Right ventricle myocardium superior (tissue), 1 donor: ENCODE measurements around the gene RDH16. TPM values are rescaled to one million over a fixed set of nuclear protein-coding genes. Genes with fewer than 3 reads are reported as not detected.
A peak's percentile ranks its signal among the peaks of the same experiment; 100 is the strongest.

ENCODE experiments used
- ATAC-seq: fragments of 200-7000 bp; cut with Tn5 transposase; one replicate; pipeline ENCODE4 v1.9.1; 2020; ENCODE audit warnings: mild to moderate bottlenecking; ENCODE audit not compliant: poor library complexity
- DNase-seq: peaks from one replicate; pipeline ENCODE4 v3.0.0-alpha.2; 2020
- intact Hi-C: fragments of 100-400 bp; cut with DNase I; formaldehyde crosslinking; loops from one replicate; pipeline ENCODE4 v1.11.2; 2022
- long read RNA-seq: library from polyadenylated mRNA; unstranded; transcript quantifications from one replicate; pipeline ENCODE4 v2.0.0, GENCODE V29; 2021
- total RNA-seq: library from RNA; stranded (reverse); fragmentation: NEBNext Ultra II Directional; extraction: Animal tissue kit (Norgen Biotek cat#: 25700); gene quantifications from one replicate; pipeline ENCODE4 v1.2.1, GENCODE V29; 2021
- donor health status: DM: no; HTN: yes; CAD: no; lungs with severe emphysema.

The RDH16 gene
- 0.24 TPM for total RNA-seq
- long read RNA-seq = 0 reads

GRCh38 chr12:56957229-56958052 is at the start of gene RDH16:
RDH16 (minus strand) TSS chr12:56957608; CDS start chr12:56957462, 146 bp downstream.
- intact Hi-C loops = no loop called here
- ATAC-seq = no peak

GRCh38 chr12:57006809-57007475 is 49.5 kb upstream of the RDH16 start:
- intact Hi-C loops = no loop called here
- DNase-seq (no peak), ATAC-seq (peak; percentile 4)

More at GRCh38 chr12:56957229-56958052, at the start of gene RDH16:
- DNase-seq = no peak

DNA sequence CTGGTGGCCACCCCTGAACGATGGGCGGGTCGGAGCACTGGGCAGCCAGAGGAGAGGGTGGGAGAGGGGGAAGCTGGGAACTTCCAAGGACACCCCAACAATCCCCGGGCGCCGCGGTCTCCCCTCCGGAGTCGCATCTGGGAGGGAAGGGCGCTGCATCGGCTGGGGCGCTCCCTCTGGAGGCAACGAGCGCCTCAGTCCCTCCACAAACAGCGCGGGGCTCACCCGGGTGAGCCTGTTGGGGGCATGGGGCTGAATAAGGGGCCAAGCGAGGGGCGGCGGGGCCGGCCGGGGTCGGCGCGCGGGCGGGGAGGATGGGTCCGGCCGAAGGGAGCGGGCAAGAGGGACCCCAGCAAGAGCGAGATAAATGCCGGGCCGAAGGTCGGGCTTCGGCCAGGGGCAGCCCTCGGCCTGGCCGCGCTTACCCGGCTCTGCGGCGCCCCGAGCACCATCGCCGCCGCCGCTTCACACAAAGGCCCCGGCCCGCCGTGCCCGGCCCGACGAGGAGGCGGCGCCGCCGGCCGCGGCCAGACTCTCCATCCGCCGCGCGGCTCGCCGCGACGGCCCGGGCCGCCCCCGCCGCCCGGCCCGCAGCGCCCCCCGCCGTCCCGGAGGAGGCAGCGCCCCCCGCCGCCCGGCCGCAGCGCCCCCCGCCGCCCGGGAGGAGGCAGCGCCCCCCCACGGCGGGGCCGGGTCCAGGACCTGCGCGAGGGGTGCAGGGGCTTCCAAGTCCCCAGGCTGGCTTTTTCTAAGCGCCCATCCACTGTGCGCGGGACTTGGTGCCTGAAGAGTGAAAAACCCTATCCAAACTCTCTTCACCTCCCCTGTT is 48.8 kb upstream of the RDH16 start, which contains the start of gene ZBTB39:
ZBTB39 (minus strand) TSS at position 567 of the 829 bp plus-strand sequence. CDS start 1,629 bp downstream, outside the sequence.
- intact Hi-C loops = no loop called here
- ATAC-seq (peak; percentile 91), DNase-seq (peak; percentile 73)

DNA sequence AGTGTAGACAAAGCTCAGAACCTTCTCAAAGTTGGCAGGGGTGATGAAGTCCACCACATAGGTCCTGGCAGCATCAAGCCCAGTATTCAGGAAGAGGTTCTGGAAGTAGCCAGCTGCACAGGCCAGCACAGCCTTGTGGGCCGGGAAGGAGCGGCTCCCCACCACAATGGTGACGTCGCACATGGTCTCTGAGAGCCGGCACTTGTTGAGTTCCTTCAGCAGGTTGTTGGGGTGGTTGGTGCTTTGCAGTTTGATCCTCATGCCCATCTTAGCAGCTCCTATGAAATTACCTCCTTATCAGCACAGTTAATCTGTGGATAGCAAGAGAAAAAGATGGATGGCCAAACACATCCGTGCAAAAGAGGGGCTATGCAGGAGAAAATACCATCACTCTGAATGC is 47.2 kb upstream of the RDH16 start:
- intact Hi-C loops = no loop called here
- DNase-seq (no peak), ATAC-seq (no peak)

DNA sequence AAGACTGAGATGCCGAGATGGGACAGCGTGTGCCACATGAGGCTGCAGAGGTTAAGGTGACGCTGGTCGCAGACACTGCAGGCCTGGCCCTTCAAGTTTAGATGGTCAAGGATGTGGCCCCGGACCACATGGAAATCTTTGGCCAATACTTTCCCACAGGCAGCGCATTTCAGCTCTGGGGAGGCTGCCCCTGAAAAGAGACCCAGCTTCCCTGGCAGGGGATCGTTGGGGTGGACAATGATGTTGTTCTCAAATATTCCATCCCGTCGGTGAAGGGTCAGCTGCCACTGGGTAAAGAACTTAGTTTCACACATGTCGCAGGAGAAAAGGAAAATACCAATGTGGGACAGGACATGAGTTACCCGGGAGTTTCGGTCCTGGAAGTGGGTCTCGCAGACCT is 46.0 kb upstream of the RDH16 start:
- DNase-seq (no peak), ATAC-seq (no peak)
- intact Hi-C loops = no loop called here

DNA sequence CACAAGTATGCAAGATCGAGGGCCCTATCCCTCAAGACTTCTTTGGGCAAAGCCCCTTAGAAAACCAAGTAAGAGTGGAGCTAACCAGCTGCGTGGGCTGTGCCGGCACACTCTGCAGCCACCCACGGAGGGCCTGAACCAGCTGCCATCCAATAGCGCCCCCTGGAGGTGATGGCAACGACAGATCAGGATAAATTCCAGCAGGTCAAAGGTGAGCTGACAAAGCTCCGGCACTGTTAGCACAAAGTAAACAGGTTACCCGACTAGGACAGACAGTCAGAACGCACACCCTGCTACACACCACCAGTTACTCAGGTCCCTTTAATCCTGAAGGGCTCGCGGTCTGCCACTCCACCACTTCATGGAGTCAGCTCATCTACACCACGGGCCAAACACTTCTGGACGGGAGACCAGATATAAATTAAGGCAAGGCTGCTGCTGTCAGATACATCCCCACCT is 44.1 kb upstream of the RDH16 start:
- DNase-seq (peak; percentile 66), ATAC-seq (peak; percentile 29)
- intact Hi-C loops = no loop called here

DNA sequence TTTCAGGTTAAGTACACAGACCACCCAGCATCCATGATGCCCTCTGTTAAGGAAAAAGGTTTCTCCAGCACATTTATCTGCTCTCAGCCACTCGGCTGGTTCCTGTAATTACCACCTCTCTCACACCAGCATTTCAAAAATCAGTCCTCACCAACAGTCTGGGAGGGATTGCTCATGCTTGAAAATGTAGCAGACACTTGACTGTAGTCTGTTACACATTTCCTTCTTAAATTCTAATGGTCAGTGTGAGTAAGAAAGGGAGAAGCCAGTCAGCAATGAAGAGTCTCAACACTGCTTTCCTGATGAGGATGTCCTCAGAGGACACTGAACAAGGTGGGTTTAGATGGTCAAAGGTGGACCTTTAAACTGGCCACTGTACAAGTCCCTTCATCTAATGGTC is 43.0 kb upstream of the RDH16 start:
- intact Hi-C loops = no loop called here
- ATAC-seq = no peak
- no peak for DNase-seq

DNA sequence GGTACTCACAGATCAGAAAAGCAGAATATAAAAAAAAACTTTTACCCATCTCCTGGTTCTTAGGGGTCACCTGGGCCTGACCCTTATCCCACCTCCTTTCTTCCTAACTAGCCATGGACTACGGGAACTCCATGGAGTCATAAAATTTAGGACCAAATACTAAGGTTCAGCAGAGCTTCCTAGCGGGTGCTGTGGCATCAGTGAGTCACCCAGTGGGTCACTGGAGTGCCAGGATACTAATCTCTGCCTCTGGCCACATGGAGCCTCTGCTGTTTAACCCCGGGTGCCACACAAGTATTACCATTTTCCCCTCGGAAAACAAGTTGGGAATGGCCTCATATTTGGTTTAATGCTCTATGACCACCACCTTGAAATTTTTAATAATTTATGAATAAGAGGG is 42.0 kb upstream of the RDH16 start:
- ATAC-seq (no peak), DNase-seq (no peak)
- intact Hi-C loops = no loop called here

DNA sequence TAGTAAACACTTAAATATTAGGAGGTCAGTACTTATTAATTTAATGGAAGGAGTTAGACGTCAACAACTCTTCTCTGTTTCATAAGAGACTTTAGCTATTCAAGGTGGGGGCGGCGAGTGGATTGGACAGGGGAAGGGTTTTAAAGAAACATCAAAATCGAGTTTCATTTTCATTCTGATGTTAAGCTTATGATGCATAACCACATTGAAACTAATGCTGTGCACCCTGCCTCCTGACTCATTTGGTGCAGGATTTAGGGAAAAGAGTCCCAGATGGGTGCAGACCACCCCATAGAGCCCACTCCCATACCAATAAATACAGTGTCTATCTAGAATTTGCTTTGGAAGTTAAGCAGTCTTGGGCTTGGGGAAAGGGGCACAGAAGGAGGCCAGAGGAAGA is 41.6 kb upstream of the RDH16 start:
- ATAC-seq = no peak
- DNase-seq = no peak
- intact Hi-C loops = no loop called here

DNA sequence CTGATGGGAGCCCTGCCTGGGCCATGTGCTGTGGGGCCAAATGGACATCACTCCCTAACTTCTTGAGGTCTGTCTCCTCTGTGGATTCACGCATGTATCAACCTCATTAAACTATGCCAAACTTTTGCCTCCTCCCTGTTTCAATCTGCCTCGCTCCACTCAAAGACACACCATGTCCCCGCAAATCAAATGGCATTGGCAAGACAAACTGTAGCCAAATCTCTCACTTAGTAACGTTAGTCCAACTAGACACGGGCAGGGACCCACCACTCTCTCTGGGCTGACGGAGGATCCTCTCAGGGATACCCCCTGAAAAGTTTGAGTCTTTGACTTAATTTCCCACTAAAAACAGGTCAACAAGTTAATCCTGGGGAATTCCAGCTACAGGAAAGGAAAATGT is 40.9 kb upstream of the RDH16 start:
- DNase-seq = no peak
- ATAC-seq = no peak
- intact Hi-C loops = no loop called here

DNA sequence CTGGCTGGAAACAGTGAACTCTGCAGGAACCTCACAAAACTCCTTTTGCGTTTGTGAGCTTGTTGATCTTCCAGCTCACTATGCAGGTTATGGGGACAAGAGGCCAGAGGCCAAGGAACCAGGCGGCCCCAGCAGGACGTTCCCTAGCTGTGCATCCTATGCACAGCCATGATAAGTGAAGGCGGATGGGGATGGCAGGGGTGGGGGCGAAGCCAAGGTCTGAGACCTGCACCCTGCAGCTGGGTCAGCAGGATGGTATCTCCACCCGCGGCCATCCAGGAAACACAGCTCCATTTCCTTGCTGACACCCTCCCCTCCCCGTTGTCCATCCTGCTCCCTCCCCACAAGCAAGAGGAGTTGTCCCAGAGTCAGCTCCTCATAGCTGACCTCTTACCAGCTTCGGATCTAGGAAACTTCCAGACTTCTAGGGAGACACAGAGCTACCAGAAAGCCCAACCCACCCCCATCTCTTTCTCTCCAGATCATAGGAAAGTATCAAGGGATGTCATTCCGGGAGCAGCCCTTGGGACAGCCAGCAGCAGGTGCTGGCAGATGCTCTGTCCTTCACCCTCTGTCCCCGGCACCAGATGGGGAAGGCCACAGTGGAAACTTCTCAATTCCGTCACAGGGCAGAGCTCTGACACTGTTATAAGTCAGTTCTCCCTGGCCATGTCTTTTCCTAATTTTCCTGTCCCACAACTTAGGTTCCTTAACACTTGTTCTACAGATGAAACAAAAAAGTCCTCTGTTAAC is 39.6 kb upstream of the RDH16 start:
- ATAC-seq (no peak), DNase-seq (no peak)
- intact Hi-C loops = no loop called here

DNA sequence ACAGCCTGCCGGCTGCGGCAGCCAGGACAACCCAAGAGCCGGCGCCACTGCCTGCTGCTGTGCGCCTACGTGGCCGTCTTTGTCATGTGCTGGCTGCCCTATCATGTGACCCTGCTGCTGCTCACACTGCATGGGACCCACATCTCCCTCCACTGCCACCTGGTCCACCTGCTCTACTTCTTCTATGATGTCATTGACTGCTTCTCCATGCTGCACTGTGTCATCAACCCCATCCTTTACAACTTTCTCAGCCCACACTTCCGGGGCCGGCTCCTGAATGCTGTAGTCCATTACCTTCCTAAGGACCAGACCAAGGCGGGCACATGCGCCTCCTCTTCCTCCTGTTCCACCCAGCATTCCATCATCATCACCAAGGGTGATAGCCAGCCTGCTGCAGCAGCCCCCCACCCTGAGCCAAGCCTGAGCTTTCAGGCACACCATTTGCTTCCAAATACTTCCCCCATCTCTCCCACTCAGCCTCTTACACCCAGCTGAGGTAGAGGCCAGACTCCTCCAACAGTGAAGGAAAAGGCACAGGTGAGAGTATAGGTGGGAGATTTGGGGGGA is 38.6 kb upstream of the RDH16 start:
- ATAC-seq = no peak
- no peak for DNase-seq
- intact Hi-C loops = no loop called here

- intact Hi-C loops = no loop called here
Observed at GRCh38 chr12:56995201-56995929, 38.0 kb upstream of the RDH16 start.

DNA sequence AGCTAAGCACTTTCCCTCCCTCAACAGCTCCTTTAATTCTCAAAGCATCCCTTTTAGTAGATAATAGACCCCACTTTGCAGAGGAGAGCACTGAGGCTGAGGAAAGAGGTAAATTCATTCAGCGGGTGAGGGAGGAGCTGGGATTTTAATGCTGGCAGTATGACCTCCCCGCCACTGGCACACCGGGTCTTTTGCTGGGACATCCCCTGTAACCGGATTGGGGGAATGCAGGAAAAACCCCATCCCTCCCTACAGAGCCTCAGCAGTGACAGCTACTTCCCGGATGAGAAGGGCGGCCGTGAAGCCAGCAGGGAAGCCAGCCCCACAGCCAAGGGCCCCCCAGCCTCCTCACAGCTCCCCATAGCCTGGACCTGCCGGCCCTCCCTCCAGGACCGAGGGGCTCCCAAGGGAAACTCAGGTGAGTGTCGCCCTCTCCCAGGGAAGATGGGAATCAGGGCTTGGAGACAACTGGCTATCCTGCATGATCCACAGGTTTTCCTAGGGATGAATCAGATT is 36.9 kb upstream of the RDH16 start:
- intact Hi-C loops = no loop called here
- DNase-seq (no peak), ATAC-seq (no peak)

More at GRCh38 chr12:56995201-56995929, 38.0 kb upstream of the RDH16 start:
- DNase-seq (no peak), ATAC-seq (no peak)

GRCh38 chr12:56993346-56993745 is 35.9 kb upstream of the RDH16 start:
- intact Hi-C loops = no loop called here
- DNase-seq = no peak
- no peak for ATAC-seq

- DNase-seq = peak; percentile 75
- intact Hi-C loops = no loop called here
- ATAC-seq = peak; percentile 50
Observed at GRCh38 chr12:56991319-56992246, 34.2 kb upstream of the RDH16 start.
